ENCODE data around the gene FCN3.
"Not testable (repeated sequence)": the region's sequence is repeated elsewhere in the genome, so short reads cannot be mapped to it uniquely, and the experiment has no call there.

The FCN3 gene

GRCh38 chr1:27400082-27400962 is 25.7 kb upstream of the FCN3 start:
- no peak for DNase-seq (ENCODE audit: low read depth)

GRCh38 chr1:27399251-27400025 is 24.8 kb upstream of the FCN3 start:
- no peak for DNase-seq (ENCODE audit: low read depth)
- H3K4me3 ChIP-seq (ENCODE audit: low read depth, low read length), result no peak overlapping the region

More at GRCh38 chr1:27400082-27400962, 25.7 kb upstream of the FCN3 start:
- H3K4me3 ChIP-seq (ENCODE audit: low read depth, low read length), result no peak overlapping the region

- no peak for DNase-seq (ENCODE audit: low read depth)
- no peak overlapping the region for H3K4me3 ChIP-seq (ENCODE audit: low read depth, low read length)
These were observed 24.0 kb upstream of the FCN3 start for GRCh38 chr1:27398405-27399149.

- DNase-seq (ENCODE audit: low read depth), result no peak
- no peak overlapping the region for H3K4me3 ChIP-seq (ENCODE audit: low read depth, low read length)
These were observed 23.1 kb upstream of the FCN3 start for GRCh38 chr1:27397749-27398148.

- no peak for DNase-seq (ENCODE audit: low read depth)
These were observed 22.5 kb upstream of the FCN3 start for GRCh38 chr1:27397110-27397509.

GRCh38 chr1:27395441-27396195 is 21.0 kb upstream of the FCN3 start:
- DNase-seq (ENCODE audit: low read depth), result no peak
- no peak overlapping the region for H3K4me3 ChIP-seq (ENCODE audit: low read depth, low read length)

More at GRCh38 chr1:27397110-27397509, 22.5 kb upstream of the FCN3 start:
- no peak overlapping the region for H3K4me3 ChIP-seq (ENCODE audit: low read depth, low read length)

GRCh38 chr1:27394925-27395324 is 20.3 kb upstream of the FCN3 start:
- H3K4me3 ChIP-seq (ENCODE audit: low read depth, low read length), result no peak overlapping the region
- no peak for DNase-seq (ENCODE audit: low read depth)

- H3K4me3 ChIP-seq (ENCODE audit: low read depth, low read length), result no peak overlapping the region
- no peak for DNase-seq (ENCODE audit: low read depth)
These were observed 19.6 kb upstream of the FCN3 start for GRCh38 chr1:27394282-27394658.

- DNase-seq (ENCODE audit: low read depth), result no peak
- no peak overlapping the region for H3K4me3 ChIP-seq (ENCODE audit: low read depth, low read length)
These were observed 19.1 kb upstream of the FCN3 start for GRCh38 chr1:27393641-27394281.

GRCh38 chr1:27392778-27393635 is 18.4 kb upstream of the FCN3 start:
- H3K4me3 ChIP-seq (ENCODE audit: low read depth, low read length), result peak overlapping the region; percentile 76
- no peak for DNase-seq (ENCODE audit: low read depth)

GRCh38 chr1:27392096-27392777 is 17.6 kb upstream of the FCN3 start, which contains the start of gene GPR3:
Gene GPR3 (plus strand): TSS chr1:27392622. CDS start chr1:27393799, 1,177 bp downstream.
- DNase-seq (ENCODE audit: low read depth), result peak; percentile 71
- peak within 1 kb of the TSS; percentile 76 for H3K4me3 ChIP-seq (ENCODE audit: low read depth, low read length)

GRCh38 chr1:27391511-27392095 is 17.0 kb upstream of the FCN3 start:
- peak overlapping the region; percentile 76 for H3K4me3 ChIP-seq (ENCODE audit: low read depth, low read length)
- no peak for DNase-seq (ENCODE audit: low read depth)

- DNase-seq (ENCODE audit: low read depth), result no peak
- no peak overlapping the region for H3K4me3 ChIP-seq (ENCODE audit: low read depth, low read length)
These were observed 13.8 kb upstream of the FCN3 start for GRCh38 chr1:27388337-27389005.

- not testable (repeated sequence) for DNase-seq (ENCODE audit: low read depth); H3K4me3 ChIP-seq (ENCODE audit: low read depth, low read length)
These were observed 10.2 kb upstream of the FCN3 start for GRCh38 chr1:27384797-27385196.

- DNase-seq (ENCODE audit: low read depth), result no peak
- no peak overlapping the region for H3K4me3 ChIP-seq (ENCODE audit: low read depth, low read length)
These were observed 9.0 kb upstream of the FCN3 start for GRCh38 chr1:27383661-27384060.

- no peak within 1 kb of the TSS for H3K4me3 ChIP-seq (ENCODE audit: low read depth, low read length)
- no peak for DNase-seq (ENCODE audit: low read depth)
These were observed 8.5 kb upstream of the FCN3 start, which contains the start of gene CD164L2 for GRCh38 chr1:27383039-27383605. Gene CD164L2 (minus strand): TSS chr1:27383333. CDS start chr1:27383239, 94 bp downstream.
